IPS-NIHi7 (cell line): ENCODE results near the gene CWF19L1.

ENCODE experiments used
- DNase-seq: peaks from one replicate; pipeline ENCODE4 v3.0.0; 2012; ENCODE audit warnings: mixed read lengths; ENCODE audit errors: extremely low spot score

Gene CWF19L1

GRCh38 chr10:100253041-100253440 lies 14.4 kb downstream of the CWF19L1 start:
- DNase-seq: no peak

- DNase-seq: no peak
These were observed 18.6 kb downstream of the CWF19L1 start for GRCh38 chr10:100248820-100249219.

GRCh38 chr10:100245484-100246220 lies 21.8 kb downstream of the CWF19L1 start:
- DNase-seq: no peak

GRCh38 chr10:100239851-100240250 lies 27.6 kb downstream of the CWF19L1 start:
- no peak for DNase-seq

GRCh38 chr10:100238429-100238828 lies 29.0 kb downstream of the CWF19L1 start:
- DNase-seq: no peak

GRCh38 chr10:100232101-100232500 lies 35.3 kb downstream of the CWF19L1 start:
- DNase-seq: no peak

GRCh38 chr10:100229819-100230422 lies 37.5 kb downstream of the CWF19L1 start:
- DNase-seq: no peak

- DNase-seq: no peak
These were observed 43.6 kb downstream of the CWF19L1 start for GRCh38 chr10:100223879-100224278.

GRCh38 chr10:100222529-100222928 lies 44.9 kb downstream of the CWF19L1 start:
- no peak for DNase-seq

- DNase-seq: no peak
These were observed 51.4 kb downstream of the CWF19L1 start for GRCh38 chr10:100216006-100216405.

- no peak for DNase-seq
These were observed 58.1 kb downstream of the CWF19L1 start for GRCh38 chr10:100209303-100209702.

- DNase-seq: no peak
These were observed 59.2 kb downstream of the CWF19L1 start for GRCh38 chr10:100208276-100208675.

- no peak for DNase-seq
These were observed 63.1 kb downstream of the CWF19L1 start for GRCh38 chr10:100204370-100204769.

- no peak for DNase-seq
These were observed 65.9 kb downstream of the CWF19L1 start for GRCh38 chr10:100201549-100201948.

- no peak for DNase-seq
These were observed 72.7 kb downstream of the CWF19L1 start for GRCh38 chr10:100194711-100195110.

- no peak for DNase-seq
These were observed 75.1 kb downstream of the CWF19L1 start for GRCh38 chr10:100192350-100192749.

- DNase-seq: peak; percentile 31
These were observed 80.9 kb downstream of the CWF19L1 start for GRCh38 chr10:100186253-100187212.

GRCh38 chr10:100185364-100186252 lies 81.8 kb downstream of the CWF19L1 start, which contains the start of gene ERLIN1:
ERLIN1 (minus strand) TSS chr10:100186029; CDS start chr10:100185626, 403 bp downstream.
- peak; percentile 98 for DNase-seq

GRCh38 chr10:100184840-100185239 lies 82.6 kb downstream of the CWF19L1 start:
- DNase-seq: peak; percentile 22

GRCh38 chr10:100184426-100184825 lies 83.0 kb downstream of the CWF19L1 start:
- DNase-seq: no peak

- DNase-seq: no peak
These were observed 84.0 kb downstream of the CWF19L1 start for GRCh38 chr10:100183481-100183880.
